Posterior cingulate gyrus (tissue), 11 donors: Measurements from ENCODE around the gene RNF207.

Source experiments
- DNase-seq, 10 donors: peaks; one replicate each; pipeline versions ENCODE4 v3.0.0 to v3.0.0-alpha.2; 2020 to 2021; ENCODE audit warnings: mixed read lengths in 3 of 10
- intact Hi-C: fragments of 100-400 bp; cut with DNase I; formaldehyde crosslinking; loops from one replicate; pipeline ENCODE4 v1.15.1; 2023

RNF207 gene, protein sequence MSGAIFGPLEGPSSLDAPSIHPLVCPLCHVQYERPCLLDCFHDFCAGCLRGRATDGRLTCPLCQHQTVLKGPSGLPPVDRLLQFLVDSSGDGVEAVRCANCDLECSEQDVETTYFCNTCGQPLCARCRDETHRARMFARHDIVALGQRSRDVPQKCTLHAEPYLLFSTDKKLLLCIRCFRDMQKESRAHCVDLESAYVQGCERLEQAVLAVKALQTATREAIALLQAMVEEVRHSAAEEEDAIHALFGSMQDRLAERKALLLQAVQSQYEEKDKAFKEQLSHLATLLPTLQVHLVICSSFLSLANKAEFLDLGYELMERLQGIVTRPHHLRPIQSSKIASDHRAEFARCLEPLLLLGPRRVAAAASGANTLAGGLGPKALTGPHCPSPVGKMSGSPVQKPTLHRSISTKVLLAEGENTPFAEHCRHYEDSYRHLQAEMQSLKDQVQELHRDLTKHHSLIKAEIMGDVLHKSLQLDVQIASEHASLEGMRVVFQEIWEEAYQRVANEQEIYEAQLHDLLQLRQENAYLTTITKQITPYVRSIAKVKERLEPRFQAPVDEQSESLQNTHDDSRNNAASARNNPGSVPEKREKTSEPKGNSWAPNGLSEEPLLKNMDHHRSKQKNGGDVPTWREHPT

DNA sequence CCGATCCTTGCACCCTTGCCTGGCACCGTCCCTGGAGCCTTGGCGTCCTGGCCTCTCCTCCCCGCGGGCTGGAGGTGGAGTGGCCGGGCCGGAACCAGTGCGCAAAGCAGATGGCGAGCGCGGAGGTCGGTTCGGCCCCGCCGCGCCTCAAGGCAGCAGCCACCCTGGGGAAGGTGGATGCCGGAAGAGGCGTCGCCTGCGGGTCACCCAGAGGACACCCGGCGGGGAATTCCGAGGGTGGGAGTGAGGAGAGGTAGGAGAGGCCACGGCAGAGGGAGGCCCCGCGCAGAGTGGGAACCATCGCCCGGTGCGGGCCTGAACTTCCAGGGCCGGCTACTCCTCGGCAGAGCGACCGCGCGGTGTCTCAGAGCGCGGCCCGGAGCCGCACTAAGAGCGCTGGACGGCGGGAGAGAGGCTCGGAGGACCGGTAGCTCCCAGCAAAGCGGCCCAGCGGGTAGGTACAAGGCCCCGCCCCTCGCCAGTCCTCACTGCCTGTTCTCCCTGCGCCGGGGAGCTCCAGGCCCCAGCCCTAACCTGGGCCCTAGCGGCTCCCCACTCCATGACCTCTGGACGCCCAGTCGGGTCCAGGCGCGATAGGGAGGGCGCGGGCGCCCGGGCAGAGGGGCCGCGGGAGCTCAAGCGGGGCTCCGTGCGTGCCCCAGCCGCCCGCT is at the start of gene RNF207:
Gene RNF207 (plus strand): TSS at position 271 of the 671 bp plus-strand sequence. CDS start 417 bp downstream, outside the sequence.
- peak in 2 of 10 donors; percentile 76 to 87 for DNase-seq
- intact Hi-C loops: no loop called here

DNA sequence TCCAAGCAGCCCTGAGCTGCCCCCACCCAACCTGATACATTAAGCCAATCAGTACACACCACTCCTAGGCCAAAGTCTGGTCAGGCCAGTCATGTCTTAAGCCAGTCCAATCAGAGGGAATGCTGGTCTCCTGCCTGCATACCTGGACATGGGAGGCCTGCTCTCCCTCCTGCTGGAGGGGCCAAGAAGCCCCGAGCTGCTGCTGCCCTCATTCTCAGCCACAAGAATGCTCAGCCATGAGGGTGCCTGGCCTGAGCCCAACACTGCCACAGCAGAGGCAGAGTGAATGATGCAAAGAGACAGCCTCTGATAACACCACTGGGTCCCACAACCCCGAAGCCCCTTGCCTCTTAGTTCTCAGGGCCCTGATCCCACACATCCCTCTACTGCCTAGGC is 48.8 kb upstream of the RNF207 start:
- intact Hi-C loops: no loop called here
- no peak for DNase-seq

- intact Hi-C loops: no loop called here
- DNase-seq: peak in 8 of 10 donors; percentile 53 to 94 (median 74)
Observed at GRCh38 chr1:6157528-6158174, 48.3 kb upstream of the RNF207 start.

- DNase-seq: no peak
Observed at GRCh38 chr1:6158181-6158580, 47.7 kb upstream of the RNF207 start.

GRCh38 chr1:6162341-6162740 is 43.6 kb upstream of the RNF207 start:
- DNase-seq: peak in 3 of 10 donors; percentile 16 to 66 (median 66)
- intact Hi-C loops: no loop called here

More at GRCh38 chr1:6158181-6158580, 47.7 kb upstream of the RNF207 start:
- intact Hi-C loops: no loop called here

GRCh38 chr1:6162773-6163172 is 43.1 kb upstream of the RNF207 start:
- intact Hi-C loops: no loop called here
- peak in 3 of 10 donors; percentile 78 to 86 (median 83) for DNase-seq

GRCh38 chr1:6163191-6163972 is 42.5 kb upstream of the RNF207 start:
- intact Hi-C loops: no loop called here
- DNase-seq: peak in 3 of 10 donors; percentile 48 to 83 (median 70)

- peak in 4 of 10 donors; percentile 54 to 88 (median 76) for DNase-seq
Observed at GRCh38 chr1:6163973-6164617, 41.8 kb upstream of the RNF207 start.

GRCh38 chr1:6165027-6165426 is 40.9 kb upstream of the RNF207 start:
- intact Hi-C loops: no loop called here
- DNase-seq: peak in 3 of 10 donors; percentile 50 to 78 (median 70)

More at GRCh38 chr1:6163973-6164617, 41.8 kb upstream of the RNF207 start:
- intact Hi-C loops: no loop called here

DNA sequence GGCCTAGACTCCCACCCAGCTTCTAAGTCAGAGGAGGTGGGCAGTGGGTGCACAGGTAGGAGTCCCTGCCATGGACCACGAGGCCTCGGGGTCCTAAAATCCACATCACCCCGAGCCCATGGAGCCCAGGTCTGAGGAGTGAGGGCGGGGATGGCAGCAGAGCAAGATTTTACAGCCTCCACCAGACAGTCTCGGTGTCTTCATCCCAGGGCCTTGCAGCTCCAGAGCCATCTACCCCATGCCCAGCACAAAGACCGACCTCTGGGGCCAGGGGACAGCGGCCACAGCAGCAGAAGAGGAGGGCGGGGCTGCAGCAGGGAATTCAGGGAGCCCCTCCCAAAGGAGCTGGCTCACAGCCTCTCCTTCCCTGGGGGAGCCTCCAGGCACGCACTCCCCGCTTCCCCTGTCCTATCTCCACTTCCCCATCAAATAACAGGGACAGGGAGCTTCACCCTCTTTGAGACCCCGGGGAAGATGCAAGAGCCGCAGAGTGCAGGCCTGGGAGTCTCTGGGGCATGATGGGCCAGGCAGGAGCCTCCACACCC is 40.4 kb upstream of the RNF207 start:
- intact Hi-C loops: no loop called here
- peak in 3 of 10 donors; percentile 67 to 80 (median 79) for DNase-seq

DNA sequence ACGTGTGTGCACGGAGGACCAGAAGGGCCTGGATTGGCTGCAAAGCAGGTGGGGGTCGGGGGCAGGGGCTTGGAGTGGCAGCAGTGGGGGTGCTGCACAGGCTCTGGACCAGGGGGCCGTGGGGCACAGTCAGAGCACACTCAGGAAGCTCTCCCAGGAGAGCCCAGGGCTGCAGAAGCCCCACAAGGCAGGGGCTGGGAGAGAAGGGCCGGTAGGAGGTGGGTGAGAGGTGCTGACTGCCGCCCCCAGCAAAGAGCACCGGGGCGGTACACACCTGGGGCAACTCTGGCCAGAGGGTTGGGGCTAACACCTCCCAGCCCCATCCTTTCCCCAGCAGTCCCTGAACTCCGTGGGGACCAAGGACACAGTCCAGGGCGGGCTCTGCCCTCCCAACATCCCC is 39.7 kb upstream of the RNF207 start:
- intact Hi-C loops: no loop called here
- peak in 3 of 10 donors; percentile 40 to 67 (median 44) for DNase-seq

GRCh38 chr1:6166655-6167390 is 39.1 kb upstream of the RNF207 start:
- peak in 3 of 10 donors; percentile 50 to 63 (median 55) for DNase-seq
- intact Hi-C loops: no loop called here

GRCh38 chr1:6167391-6168303 is 38.3 kb upstream of the RNF207 start:
- DNase-seq: peak in 6 of 10 donors; percentile 56 to 94 (median 80)

GRCh38 chr1:6168947-6169586 is 36.9 kb upstream of the RNF207 start:
- intact Hi-C loops: no loop called here
- peak in 3 of 10 donors; percentile 65 to 83 (median 77) for DNase-seq

More at GRCh38 chr1:6167391-6168303, 38.3 kb upstream of the RNF207 start:
- intact Hi-C loops: no loop called here

GRCh38 chr1:6170116-6170741 is 35.7 kb upstream of the RNF207 start:
- intact Hi-C loops: no loop called here

GRCh38 chr1:6170742-6171201 is 35.1 kb upstream of the RNF207 start:
- DNase-seq: peak in 8 of 10 donors; percentile 72 to 98 (median 78)
- intact Hi-C loops: no loop called here

More at GRCh38 chr1:6170116-6170741, 35.7 kb upstream of the RNF207 start:
- peak in 3 of 10 donors; percentile 55 to 83 (median 70) for DNase-seq
